Vagina (tissue), 2 donors: ENCODE data around the gene PSD2. TPM values are rescaled to one million over a fixed set of nuclear protein-coding genes. Genes with fewer than 3 reads are reported as not detected.

Experiments
- DNase-seq, 2 donors: peaks; one replicate each; pipeline ENCODE4 v3.0.0-alpha.2; 2017; ENCODE audit errors: extremely low spot score in 2 of 2
- H3K27ac ChIP-seq: fragments of 200-600 bp; sonication (generic); one replicate; pipeline ENCODE4 v1.5.1; 2019
- H3K27me3 ChIP-seq: fragments of 200-600 bp; sonication (generic); one replicate; pipeline ENCODE4 v1.5.1; 2019
- H3K36me3 ChIP-seq, 2 donors: fragments of 200-600 bp; sonication (generic); one replicate each; pipeline ENCODE4 v1.5.1; 2017 to 2019
- H3K4me1 ChIP-seq: fragments of 200-600 bp; sonication (generic); one replicate; pipeline ENCODE4 v1.5.1; 2019
- H3K4me3 ChIP-seq, 2 donors: fragments of 200-600 bp; sonication (generic); 1 replicate in 1 of 2; 2 replicates in 1 of 2; pipeline ENCODE4 v1.5.1; 2016 to 2019
- H3K9me3 ChIP-seq: fragments of 200-600 bp; sonication (generic); one replicate; pipeline ENCODE4 v1.5.1; 2019
- CTCF ChIP-seq, 3 experiments: fragments of 450-650 bp in 2 of 3; fragments of 200-600 bp in 1 of 3; sonication (generic) in 1 of 3; IDR thresholded peaks; one replicate each; pipeline ENCODE4 v1.5.1; 2017 to 2019; ENCODE audit warnings: antibody characterized with exemption in 3 of 3, mild to moderate bottlenecking in 2 of 3, moderate library complexity in 2 of 3
- POLR2A ChIP-seq, 2 donors: fragments of 450-650 bp; IDR thresholded peaks; one replicate each; pipeline ENCODE4 v1.6.1; 2017; ENCODE audit warnings: antibody characterized with exemption in 2 of 2, mild to moderate bottlenecking in 2 of 2, moderate library complexity in 2 of 2
- POLR2AphosphoS5 ChIP-seq, 2 donors: sonication (generic); formaldehyde crosslinking; IDR thresholded peaks; one replicate each; pipeline ENCODE4 v1.9.0; 2017; ENCODE audit warnings: antibody characterized with exemption in 2 of 2, mild to moderate bottlenecking in 2 of 2, low read depth in 1 of 2; ENCODE audit not compliant: insufficient read depth in 1 of 2
- intact Hi-C: fragments of 100-400 bp; cut with DNase I; formaldehyde crosslinking; loops from one replicate; pipeline ENCODE4 v1.15.1; 2023
- total RNA-seq: library from RNA; depleted of rRNA; stranded (reverse); fragments of >200 nt; gene quantifications from one replicate; pipeline ENCODE4 v1.2.3, GENCODE V29; 2016

PSD2 gene
- total RNA-seq, 1 donor from 2014 or later = 0.25 TPM

DNA sequence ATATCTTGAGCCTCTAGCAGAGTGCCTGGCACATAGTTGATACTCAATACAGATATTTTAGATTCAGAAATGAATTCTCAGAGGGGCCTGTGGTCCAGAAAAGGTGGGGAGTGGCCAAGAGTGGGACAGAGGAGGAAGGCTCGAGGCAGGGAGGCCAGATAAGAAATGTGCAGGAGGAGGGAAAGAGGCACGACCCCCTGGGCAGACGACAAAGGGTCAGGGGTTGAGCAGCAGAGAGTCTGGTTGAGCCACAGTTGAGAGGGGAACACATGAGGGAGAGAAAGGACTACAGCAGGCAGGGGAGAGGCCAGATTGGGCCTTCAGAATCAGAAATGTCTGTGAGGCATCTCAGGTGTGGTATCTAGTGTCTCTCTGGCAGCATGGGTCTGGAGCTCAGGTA is 89.1 kb downstream of the PSD2 start:
- intact Hi-C loops = no loop called here
- Histone ChIP-seq H3K4me3 (no peak overlapping the region), H3K27me3 (no peaks in the 10 kb centered on the region), H3K9me3 (no peaks in the 10 kb centered on the region), H3K4me1 (peaks cover 36% of the 10 kb centered on the region), H3K36me3 (peaks cover 0 to 13% of the 10 kb centered on the region in 2 donors), H3K27ac (no peak overlapping the region)
- DNase-seq = no peak
- TF ChIP-seq POLR2AphosphoS5 (IDR thresholded peaks at IDR 0.05; ENCODE audit: insufficient read depth in 1 of 2, low read depth in 1 of 2) (no peak), CTCF (IDR thresholded peaks at IDR 0.05) (no peak), POLR2A (IDR thresholded peaks at IDR 0.05) (no peak)

- Histone ChIP-seq H3K27me3 (no peaks in the 10 kb centered on the region), H3K4me3 (no peak overlapping the region), H3K9me3 (no peaks in the 10 kb centered on the region), H3K36me3 (peaks cover 0 to 13% of the 10 kb centered on the region in 2 donors), H3K4me1 (peaks cover 36% of the 10 kb centered on the region), H3K27ac (no peak overlapping the region)
- intact Hi-C loops = no loop called here
- TF ChIP-seq POLR2A (IDR thresholded peaks at IDR 0.05) (no peak), CTCF (IDR thresholded peaks at IDR 0.05) (no peak), POLR2AphosphoS5 (IDR thresholded peaks at IDR 0.05; ENCODE audit: insufficient read depth in 1 of 2, low read depth in 1 of 2) (no peak)
- DNase-seq = no peak
Observed at GRCh38 chr5:139885172-139885856, 89.7 kb downstream of the PSD2 start.

- Histone ChIP-seq H3K27me3 (no peaks in the 10 kb centered on the region), H3K27ac (no peak overlapping the region), H3K4me3 (no peak overlapping the region), H3K9me3 (no peaks in the 10 kb centered on the region), H3K4me1 (peaks cover 33% of the 10 kb centered on the region), H3K36me3 (peaks cover 0 to 13% of the 10 kb centered on the region in 2 donors)
- TF ChIP-seq POLR2A (IDR thresholded peaks at IDR 0.05) (no peak), POLR2AphosphoS5 (IDR thresholded peaks at IDR 0.05; ENCODE audit: insufficient read depth in 1 of 2, low read depth in 1 of 2) (no peak), CTCF (IDR thresholded peaks at IDR 0.05) (no peak)
- intact Hi-C loops = no loop called here
- no peak for DNase-seq
Observed at GRCh38 chr5:139885857-139886208, 90.2 kb downstream of the PSD2 start.

GRCh38 chr5:139886213-139886612 is 90.6 kb downstream of the PSD2 start:
- no peaks in the 10 kb centered on the region for H3K27me3 ChIP-seq
- H3K9me3 ChIP-seq = no peaks in the 10 kb centered on the region
- H3K36me3 ChIP-seq = peaks cover 0 to 13% of the 10 kb centered on the region in 2 donors
- H3K27ac ChIP-seq = no peak overlapping the region
- H3K4me3 ChIP-seq = no peak overlapping the region
- H3K4me1 ChIP-seq = peaks cover 29% of the 10 kb centered on the region
- intact Hi-C loops = no loop called here
- TF ChIP-seq CTCF (IDR thresholded peaks at IDR 0.05) (no peak), POLR2A (IDR thresholded peaks at IDR 0.05) (no peak), POLR2AphosphoS5 (IDR thresholded peaks at IDR 0.05; ENCODE audit: insufficient read depth in 1 of 2, low read depth in 1 of 2) (no peak)
- DNase-seq = no peak

DNA sequence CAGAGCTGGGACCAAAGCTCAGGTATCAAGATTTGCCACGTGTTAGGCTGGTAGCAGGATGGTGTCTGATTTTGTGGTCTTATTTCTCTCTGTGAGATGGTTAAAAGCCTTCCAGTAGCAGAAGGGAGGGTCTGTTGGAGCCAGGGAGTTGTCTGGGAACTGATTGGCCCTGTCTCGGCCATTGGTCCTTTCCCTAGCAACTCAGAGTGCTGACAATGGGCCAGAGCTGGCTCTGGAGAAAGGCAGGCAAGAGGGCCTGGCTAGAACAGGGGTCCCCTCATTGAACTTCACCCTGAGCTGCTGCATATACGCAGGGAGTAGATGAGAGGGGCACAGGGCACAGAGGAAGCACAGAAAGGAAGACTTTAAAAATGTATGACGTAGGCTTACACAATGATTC is 92.8 kb downstream of the PSD2 start:
- Histone ChIP-seq H3K4me3 (no peak overlapping the region), H3K27me3 (no peaks in the 10 kb centered on the region), H3K27ac (no peak overlapping the region), H3K36me3 (peaks cover 0 to 13% of the 10 kb centered on the region in 2 donors), H3K9me3 (no peaks in the 10 kb centered on the region), H3K4me1 (peaks cover 12% of the 10 kb centered on the region)
- no peak for DNase-seq
- intact Hi-C loops = no loop called here
- TF ChIP-seq CTCF (IDR thresholded peaks at IDR 0.05) (no peak), POLR2A (IDR thresholded peaks at IDR 0.05) (no peak), POLR2AphosphoS5 (IDR thresholded peaks at IDR 0.05; ENCODE audit: insufficient read depth in 1 of 2, low read depth in 1 of 2) (no peak)
